Cardiac fibroblast (primary cell): ENCODE measurements around the gene MTUS2.

Experiments used
- DNase-seq, 2 donors: peaks; one replicate each; pipeline versions ENCODE4 v3.0.0 to v3.0.0-alpha.2; 2010; ENCODE audit warnings: low read depth in 2 of 2
- H3K4me3 ChIP-seq, 2 donors: replicated peaks in 1 of 2; 1 replicate in 1 of 2; 2 replicates in 1 of 2; pipeline ENCODE4 v1.5.1; 2011; ENCODE audit warnings: low read depth in 2 of 2, low read length in 2 of 2, mild to moderate bottlenecking in 2 of 2, moderate library complexity in 1 of 2
- TF ChIP-seq, protein P1 (sequence below): IDR thresholded peaks from one replicate; pipeline ENCODE4 v1.5.1; 2011; ENCODE audit warnings: low read depth, mild to moderate bottlenecking, low read length, inconsistent platforms

MTUS2 gene

GRCh38 chr13:28964052-28964451 is 143.9 kb downstream of the MTUS2 start:
- H3K4me3 ChIP-seq: no peak overlapping the region
- no peak for DNase-seq
- TF ChIP-seq, protein P1, sequence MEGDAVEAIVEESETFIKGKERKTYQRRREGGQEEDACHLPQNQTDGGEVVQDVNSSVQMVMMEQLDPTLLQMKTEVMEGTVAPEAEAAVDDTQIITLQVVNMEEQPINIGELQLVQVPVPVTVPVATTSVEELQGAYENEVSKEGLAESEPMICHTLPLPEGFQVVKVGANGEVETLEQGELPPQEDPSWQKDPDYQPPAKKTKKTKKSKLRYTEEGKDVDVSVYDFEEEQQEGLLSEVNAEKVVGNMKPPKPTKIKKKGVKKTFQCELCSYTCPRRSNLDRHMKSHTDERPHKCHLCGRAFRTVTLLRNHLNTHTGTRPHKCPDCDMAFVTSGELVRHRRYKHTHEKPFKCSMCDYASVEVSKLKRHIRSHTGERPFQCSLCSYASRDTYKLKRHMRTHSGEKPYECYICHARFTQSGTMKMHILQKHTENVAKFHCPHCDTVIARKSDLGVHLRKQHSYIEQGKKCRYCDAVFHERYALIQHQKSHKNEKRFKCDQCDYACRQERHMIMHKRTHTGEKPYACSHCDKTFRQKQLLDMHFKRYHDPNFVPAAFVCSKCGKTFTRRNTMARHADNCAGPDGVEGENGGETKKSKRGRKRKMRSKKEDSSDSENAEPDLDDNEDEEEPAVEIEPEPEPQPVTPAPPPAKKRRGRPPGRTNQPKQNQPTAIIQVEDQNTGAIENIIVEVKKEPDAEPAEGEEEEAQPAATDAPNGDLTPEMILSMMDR: no peak

DNA sequence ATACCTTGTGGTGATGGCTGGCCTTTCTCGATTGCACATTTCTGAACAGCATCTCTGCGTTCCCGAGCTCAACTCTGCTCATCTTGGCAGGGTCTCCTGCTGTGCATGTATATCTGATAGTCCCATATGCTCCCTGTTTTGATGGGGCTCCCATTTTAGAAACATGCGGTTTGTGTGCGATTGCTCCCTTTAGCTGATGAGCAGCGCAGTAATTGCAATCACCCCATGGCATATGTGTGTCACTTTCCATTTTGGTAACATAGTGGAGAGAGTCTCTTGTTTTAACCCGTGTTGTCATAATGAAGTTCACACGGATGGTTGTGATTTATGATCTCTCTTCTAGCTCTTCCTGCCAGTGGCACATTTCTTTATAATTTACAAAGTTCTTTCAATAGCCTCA is 144.7 kb downstream of the MTUS2 start:
- H3K4me3 ChIP-seq: no peak overlapping the region
- TF ChIP-seq, protein P1: no peak
- no peak for DNase-seq

- DNase-seq: no peak
- no peak overlapping the region for H3K4me3 ChIP-seq
- TF ChIP-seq, protein P1: no peak
Observed at GRCh38 chr13:28967029-28967915, 147.1 kb downstream of the MTUS2 start.

GRCh38 chr13:28976195-28976594 is 156.1 kb downstream of the MTUS2 start:
- TF ChIP-seq, protein P1: no peak
- no peak overlapping the region for H3K4me3 ChIP-seq
- DNase-seq: no peak

DNA sequence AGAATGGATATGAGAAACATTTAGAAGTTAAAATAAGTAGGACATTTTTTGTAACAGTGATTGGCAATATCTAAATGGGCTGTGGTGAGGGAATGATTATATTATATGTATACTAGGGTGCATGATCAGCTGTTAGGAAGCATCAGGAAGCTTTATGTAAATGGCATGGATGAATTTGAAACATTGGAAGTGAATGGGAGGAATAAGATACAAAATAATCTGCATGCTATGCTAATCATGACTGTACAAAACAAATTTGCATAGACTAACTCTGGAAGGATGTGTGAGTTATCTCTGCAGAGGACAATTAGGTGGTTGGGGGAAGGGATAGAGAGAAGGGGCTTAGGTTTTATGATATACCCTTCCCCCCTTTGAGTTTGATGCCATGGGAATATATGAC is 156.5 kb downstream of the MTUS2 start:
- TF ChIP-seq, protein P1: no peak
- no peak overlapping the region for H3K4me3 ChIP-seq
- no peak for DNase-seq

GRCh38 chr13:28978574-28978973 is 158.4 kb downstream of the MTUS2 start:
- no peak overlapping the region for H3K4me3 ChIP-seq
- TF ChIP-seq, protein P1: no peak
- no peak for DNase-seq

GRCh38 chr13:28981530-28981929 is 161.4 kb downstream of the MTUS2 start:
- DNase-seq: no peak
- TF ChIP-seq, protein P1: no peak
- H3K4me3 ChIP-seq: no peak overlapping the region
